ENCODE measurements around the gene TPM1.

Gene TPM1

DNA sequence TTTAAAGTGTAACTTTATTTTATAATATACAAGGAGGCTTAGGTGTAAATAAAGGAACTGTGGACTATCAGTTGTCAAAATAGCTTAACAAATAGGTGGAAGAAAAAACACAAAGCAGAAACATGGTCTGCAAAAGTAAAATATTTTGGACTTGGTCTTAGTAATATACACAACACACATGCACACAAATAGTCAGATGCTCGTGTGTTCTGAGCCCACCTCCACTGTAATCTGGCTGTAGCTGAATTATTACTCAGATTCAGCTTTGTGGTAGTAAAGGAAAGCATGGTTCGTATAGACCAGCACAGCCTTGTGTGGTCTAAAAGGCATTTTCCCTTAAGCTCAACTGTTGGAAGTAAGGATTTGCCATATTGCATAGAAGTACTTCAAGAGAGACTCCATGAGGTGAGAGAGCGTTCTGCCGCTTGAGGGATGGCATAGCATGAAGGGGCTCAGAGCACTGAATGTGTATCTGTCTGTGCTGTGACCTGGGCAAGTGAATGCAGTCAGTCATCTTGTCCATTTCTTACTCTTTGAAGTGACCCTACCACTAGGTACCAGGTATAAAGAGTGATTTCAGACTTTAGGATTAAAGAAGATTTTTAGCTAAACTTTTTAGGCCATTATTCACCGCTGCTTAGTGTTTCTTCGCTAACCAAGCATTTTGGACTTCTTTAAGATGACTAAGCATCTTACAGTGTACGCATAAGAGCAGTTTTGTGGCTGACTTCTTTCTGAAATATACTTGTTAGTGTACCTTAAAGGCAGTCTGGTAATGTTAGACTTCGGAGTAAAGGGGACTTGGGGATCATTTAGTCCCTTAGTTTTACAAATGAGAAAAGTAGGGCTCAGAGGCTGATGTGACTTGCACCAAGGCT, 15.2 kb downstream of the TPM1 start:
- DNase-seq, result no peak

DNA sequence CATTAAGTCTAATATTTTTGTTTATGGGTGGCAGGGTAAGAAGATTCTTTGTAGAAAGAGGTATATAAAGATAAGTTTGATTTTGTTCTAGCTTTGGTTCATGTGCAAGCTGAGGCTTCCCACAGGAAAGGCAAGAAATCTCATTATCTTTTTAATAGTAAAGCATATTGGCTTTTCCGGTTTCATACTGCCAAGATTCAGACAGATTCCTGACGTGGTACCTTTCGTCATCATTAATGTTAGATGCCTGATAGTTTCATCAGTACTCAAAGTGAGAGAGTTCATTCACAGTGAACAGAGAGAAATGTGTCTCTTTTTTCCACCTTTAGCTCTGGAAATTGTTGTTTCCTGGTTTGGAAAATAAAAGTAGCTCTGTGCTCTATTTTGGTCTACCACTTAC, 16.5 kb downstream of the TPM1 start:
- no peak for DNase-seq

DNA sequence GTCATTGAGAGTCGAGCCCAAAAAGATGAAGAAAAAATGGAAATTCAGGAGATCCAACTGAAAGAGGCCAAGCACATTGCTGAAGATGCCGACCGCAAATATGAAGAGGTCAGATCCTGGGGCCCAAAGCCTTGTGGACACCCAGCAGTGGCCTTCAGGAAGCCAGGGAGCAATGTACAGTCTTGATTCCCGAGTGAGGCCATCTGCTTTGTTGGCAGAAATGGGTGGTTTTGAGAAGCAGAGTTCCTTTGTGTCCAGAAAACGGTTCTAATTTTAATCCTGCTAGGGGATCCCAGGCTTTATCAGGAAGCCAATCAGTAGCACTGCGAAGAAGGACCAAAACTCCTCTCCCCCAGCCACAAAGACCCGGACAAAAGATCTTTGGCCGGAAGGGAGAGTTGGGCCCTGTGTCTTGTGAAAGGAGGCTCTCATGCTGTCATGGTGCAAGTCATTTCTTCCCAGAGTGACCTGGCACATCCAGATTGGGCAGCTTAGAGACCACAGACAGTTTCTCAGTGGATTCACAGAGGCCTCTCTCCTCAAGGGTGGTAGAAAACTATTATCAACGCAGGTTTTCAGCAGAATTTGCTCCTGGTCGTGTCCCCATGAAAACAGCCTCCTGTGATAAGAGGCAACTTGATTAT, 17.1 kb downstream of the TPM1 start:
- DNase-seq, result no peak

DNA sequence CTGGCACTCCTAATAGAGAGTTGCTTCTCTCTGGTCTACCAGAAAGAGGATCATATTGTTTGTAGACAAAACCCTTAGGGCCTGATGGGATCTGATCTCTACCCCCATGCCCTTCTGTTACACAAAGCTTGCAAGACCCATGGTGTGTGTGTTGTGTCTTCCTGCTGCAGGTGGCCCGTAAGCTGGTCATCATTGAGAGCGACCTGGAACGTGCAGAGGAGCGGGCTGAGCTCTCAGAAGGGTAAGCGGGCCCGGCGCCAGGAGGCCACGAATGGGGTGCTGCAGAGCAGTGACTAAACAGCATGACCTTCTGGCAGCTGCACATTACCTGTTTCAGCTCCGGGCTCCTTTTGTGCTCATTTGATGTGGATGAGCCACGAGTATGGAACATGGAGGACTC, 18.2 kb downstream of the TPM1 start:
- DNase-seq, result no peak

DNA sequence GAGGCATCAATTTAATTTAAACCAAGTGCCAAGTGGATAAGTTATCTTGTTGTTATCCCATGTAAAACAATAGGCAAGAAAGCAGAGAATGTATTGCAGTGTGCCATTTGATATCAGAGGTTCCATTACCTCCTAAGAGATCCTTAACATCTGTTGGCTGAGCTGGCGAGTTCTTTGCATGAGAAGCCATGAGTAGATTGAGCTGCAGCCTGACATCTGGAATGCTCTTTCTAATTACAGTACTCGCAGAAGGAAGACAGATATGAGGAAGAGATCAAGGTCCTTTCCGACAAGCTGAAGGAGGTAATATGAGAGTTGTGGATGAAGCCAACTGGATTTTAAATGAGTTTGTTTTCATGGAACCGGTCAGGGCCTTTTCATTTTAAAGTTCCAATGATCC, 19.4 kb downstream of the TPM1 start:
- no peak for DNase-seq

DNA sequence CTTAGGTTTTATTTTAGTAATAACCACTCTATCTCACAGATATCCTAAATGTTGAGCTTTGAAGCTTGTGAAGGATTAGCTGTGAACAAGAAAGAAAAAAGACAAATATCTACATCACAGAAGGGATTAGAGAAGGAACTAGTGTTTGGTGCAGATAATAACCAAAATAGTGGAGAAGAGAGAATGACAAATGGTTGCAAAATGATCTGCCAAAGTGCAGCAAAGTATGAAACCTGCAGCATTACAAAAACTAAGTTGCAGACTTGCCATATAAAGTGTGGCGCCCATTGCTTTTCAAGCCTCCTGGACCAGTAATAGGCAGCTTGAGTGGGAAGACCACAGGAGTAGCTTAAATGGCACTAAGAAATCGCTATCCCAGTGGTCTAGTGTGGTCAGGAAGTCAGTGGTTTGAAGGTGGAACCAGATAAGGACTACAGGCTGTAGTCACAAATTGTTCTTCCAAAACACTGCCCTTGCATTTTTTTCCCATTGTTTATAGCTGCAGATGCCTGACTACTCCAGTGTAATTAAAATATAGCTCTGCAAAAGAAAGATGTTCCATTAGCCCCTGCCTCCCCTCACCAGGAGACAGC, 20.7 kb downstream of the TPM1 start:
- DNase-seq, result no peak

DNA sequence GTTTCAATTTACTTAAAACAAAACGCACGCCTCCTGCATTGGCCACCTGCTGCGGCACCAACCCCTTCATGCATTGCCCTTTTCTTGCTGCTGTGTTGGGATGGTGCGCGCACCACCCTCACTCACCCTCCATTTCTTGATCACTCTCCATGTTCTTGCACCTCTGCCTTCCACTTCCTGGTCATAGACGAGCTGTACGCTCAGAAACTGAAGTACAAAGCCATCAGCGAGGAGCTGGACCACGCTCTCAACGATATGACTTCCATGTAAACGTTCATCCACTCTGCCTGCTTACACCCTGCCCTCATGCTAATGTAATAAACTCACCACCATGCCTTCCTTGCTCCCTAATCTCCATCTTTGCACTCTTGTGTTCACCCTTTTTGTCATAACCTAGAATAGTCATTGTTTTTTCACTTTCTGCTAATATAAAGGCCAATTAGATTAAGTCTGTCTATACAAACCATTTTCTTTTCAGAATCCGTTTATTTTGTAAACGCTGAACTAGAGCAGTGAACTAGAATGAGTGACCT, 21.4 kb downstream of the TPM1 start:
- no peak for DNase-seq

DNA sequence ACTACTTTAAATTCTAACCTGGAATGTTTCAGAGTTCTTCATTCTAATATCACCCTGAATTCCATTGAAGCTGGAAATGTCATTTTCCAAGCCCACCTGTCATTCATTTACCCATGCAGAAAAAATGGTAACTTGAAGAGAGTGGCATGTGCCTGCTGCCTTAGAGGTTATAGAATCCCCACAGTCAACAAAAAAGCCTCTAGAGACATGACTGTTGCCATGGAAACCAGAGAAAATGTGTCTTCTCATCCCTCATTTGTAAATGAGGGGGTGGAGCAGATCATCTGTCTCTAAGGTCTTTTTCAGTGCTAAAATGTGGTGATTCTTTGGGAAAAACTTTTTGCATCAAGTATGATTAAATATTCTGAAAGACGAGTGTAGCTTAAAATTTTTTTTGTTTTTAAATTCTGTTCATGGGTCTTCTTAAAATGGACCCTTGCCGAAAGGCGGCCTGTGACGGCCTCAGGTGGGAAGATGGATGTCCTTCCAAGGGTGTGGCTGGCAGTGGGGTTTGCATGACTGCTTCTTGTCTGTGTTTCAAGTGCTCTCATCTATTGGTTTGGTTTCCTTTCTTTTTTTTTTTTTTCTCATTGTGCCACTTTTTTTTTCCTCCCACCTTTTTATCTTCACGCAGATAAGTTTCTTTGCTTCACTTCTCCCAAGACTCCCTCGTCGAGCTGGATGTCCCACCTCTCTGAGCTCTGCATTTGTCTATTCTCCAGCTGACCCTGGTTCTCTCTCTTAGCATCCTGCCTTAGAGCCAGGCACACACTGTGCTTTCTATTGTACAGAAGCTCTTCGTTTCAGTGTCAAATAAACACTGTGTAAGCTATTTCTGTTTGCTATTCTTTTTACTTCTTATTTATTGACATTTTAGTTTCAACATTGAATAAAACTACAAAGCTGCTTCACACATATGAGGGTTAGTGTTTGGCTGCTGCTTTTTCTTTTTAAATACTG, 23.0 kb downstream of the TPM1 start:
- DNase-seq, result no peak

DNA sequence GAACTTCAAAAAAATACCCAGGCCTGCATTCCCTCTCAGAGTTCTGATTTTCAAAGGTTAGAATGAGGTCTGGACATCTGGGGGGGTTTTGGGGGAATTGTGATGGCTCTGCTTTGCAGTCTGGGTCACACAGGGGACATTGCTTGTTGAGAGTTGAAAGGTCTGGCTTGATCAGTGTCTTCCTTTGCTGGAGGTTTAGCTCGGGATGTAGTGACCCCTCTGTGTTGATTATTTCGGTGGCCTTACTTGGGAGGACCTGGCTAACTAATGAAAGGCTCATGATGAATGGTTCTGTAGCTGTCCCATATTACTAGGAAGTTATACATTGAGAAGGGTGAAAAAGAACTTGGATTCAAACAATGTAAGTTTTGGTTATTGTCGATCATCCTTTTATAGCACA, 23.7 kb downstream of the TPM1 start:
- no peak for DNase-seq

DNA sequence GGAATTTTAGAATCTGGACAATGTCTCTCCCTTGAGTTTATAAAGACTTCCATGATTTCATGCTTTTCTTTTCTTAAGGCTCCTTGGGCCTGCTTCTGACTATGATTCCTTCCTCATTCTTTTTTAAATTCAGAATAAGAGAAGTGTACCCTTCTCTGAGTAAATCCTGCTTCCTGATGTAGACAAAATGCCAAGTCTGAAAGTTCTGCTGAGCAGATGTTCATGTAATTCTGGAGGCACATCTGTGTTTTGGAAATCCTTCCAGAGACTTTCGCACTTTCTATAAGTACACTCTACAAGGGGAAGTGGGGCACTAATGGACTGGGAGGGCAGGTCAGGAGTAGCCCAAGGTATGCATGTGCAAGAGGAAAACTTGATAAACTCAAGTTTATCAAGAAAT, 24.8 kb downstream of the TPM1 start:
- DNase-seq, result peak; percentile 6

DNA sequence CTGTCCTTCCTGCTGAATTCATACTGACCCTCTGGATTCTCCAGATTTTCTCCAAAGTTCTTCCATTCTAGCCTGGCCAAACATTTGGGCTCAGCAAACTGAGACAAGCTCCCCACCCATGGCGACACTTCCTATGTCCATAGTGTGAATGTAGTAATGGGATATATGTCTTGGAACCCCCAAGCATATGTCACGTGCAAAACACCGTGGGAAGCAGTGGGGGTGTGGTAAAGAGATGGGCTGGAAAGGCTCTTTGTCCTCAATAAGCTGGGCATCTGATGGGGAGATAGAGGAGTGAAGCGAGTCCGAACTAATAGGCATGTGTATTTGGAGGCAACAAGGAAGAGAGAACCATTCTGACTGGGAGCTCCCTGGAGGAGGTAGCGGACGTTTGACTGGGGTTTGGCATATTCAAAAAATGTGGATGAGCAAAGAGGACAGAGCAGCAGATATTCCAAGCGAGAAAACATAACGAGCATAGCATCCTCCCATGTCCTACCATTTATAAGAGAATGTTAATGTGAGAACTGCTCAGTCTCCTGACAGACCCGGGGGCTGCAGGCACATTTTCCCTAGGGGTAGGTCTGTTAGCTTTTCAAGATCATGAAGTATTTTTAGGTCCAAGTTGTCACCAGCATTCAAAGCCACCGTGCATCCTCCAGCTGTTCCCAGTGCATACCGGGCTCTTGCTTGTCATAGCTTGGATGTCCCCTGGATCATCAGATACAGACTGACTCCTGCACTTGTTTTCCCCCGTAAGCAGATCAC, 25.6 kb downstream of the TPM1 start:
- no peak for DNase-seq

DNA sequence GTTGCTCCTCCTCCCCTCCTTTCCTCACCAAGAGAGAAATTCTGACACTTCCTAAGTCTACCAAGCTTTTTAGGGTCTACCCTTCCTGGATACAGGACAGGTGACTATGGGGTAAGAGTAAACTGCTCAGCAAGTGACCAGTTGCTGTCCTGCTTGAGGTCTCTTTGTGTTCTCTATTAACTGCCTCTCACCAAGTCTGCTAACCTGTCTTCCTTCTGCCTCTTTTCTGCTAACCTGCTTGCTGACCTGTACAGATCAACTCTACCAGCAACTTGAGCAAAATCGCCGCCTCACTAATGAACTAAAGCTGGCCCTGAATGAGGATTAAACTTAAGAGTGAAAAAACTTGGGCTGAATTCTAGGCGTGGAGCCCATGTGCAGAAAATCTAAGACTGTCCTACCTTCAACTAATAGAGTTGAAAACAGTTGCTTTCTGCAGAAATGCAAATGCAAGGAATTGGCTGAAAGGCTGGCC, 27.1 kb downstream of the TPM1 start:
- DNase-seq, result no peak

DNA sequence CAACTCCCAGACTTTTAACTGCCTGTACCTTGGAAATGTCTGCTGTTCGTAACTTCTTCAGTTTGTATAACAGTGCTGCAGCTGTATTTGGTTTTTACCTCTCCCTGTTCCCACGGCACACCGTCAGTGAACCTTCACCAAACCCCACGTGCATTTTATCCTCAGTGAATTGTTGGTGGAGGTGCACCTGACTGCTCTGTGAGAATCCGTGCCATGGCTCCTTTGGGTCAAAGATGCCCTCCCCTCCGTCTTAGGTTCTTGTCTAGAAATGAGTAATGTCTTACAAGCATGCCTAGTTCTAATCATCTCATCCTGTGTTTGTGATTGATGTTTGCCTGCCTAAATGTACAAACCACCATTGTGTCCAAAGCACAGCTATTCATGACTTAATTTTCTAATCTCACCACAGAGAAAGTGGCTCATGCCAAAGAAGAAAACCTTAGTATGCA, 28.2 kb downstream of the TPM1 start:
- DNase-seq, result no peak

DNA sequence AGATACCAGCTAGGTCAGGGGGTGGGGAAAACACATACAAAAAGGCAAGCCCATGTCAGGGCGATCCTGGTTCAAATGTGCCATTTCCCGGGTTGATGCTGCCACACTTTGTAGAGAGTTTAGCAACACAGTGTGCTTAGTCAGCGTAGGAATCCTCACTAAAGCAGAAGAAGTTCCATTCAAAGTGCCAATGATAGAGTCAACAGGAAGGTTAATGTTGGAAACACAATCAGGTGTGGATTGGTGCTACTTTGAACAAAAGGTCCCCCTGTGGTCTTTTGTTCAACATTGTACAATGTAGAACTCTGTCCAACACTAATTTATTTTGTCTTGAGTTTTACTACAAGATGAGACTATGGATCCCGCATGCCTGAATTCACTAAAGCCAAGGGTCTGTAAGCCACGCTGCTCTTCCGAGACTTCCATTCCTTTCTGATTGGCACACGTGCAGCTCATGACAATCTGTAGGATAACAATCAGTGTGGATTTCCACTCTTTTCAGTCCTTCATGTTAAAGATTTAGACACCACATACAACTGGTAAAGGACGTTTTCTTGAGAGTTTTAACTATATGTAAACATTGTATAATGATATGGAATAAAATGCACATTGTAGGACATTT, 28.9 kb downstream of the TPM1 start:
- DNase-seq, result no peak

DNA sequence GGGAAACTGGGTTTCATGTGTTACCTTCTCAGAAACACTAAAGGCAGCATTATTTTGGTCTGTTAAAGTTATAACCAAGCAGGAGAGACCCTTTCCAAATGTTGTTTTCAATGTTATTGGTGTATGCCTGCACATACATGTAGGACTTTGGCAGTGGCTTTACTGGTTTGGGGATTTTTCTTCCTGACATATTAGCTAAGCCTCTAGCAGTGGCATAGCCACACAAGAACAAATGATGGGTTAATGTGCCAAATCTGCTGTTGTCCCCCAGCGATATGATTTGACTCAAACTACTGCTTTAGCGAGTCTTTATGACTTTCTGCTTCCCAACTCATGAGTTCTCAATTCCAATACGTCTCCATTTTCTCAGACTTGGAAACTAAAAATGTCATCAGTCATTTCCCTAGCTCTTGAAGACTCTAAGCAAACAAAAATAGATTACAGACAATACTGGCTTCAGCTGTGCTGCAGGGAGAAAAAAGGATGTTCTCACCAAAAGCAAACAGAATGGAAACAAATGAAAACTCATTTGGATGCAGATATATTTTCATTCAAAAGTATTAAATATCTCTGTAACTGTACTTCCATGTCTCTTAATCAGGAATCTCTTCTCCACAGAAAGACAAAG, 29.6 kb downstream of the TPM1 start:
- no peak for DNase-seq

DNA sequence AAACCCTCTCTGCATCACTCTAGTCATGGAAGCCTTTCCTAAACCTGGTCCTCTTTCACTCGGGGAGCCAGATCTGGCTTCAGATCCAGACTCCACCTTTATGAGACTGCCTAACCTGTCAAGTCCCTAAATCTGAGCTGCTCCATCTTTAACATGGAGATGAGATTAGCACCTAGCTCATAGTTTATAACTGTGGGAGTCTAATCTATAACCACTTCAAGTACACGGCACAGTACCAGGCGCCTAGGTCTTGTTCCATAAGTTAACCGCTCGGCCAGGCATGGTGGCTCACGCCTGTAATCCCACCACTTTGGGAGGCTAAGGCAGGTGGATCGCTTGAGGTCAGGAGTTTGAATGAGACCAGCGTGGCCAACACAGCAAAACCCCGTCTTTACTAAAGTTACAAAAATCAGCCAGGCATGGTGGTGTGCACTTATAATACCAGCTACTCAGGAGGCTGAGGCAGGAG, 30.3 kb downstream of the TPM1 start:
- DNase-seq, result no peak

DNA sequence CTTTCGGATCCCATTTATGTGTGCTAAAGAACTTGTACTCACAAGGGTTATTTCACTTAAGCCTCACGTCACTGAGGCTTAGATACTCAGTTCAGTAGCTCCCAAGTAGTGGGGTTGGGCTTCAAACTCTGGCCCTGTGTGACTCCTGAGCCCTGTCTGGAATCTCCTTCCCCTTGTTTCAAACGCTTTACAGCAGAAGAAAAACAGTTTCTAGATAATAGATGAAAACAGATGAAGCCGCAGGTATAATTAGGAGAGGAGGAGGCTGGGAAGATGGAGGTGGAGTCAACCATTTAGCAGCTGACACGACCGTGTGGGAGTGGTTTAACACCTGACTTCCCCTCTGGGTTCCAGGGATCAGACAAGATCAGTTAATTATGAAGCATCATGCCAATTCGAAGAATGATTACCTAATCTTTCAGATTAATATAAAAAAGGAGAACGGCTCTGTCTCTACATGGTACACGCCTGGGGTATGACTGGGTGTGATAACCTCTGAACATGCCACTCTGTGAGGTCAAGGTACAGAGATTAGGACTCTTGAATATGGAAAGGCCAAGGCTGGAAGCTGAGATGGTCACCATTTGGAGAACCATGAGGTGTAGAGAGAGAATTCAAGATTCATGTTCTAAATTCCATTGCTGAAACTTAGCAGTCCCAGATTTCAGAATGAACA, 31.1 kb downstream of the TPM1 start:
- no peak for DNase-seq

DNA sequence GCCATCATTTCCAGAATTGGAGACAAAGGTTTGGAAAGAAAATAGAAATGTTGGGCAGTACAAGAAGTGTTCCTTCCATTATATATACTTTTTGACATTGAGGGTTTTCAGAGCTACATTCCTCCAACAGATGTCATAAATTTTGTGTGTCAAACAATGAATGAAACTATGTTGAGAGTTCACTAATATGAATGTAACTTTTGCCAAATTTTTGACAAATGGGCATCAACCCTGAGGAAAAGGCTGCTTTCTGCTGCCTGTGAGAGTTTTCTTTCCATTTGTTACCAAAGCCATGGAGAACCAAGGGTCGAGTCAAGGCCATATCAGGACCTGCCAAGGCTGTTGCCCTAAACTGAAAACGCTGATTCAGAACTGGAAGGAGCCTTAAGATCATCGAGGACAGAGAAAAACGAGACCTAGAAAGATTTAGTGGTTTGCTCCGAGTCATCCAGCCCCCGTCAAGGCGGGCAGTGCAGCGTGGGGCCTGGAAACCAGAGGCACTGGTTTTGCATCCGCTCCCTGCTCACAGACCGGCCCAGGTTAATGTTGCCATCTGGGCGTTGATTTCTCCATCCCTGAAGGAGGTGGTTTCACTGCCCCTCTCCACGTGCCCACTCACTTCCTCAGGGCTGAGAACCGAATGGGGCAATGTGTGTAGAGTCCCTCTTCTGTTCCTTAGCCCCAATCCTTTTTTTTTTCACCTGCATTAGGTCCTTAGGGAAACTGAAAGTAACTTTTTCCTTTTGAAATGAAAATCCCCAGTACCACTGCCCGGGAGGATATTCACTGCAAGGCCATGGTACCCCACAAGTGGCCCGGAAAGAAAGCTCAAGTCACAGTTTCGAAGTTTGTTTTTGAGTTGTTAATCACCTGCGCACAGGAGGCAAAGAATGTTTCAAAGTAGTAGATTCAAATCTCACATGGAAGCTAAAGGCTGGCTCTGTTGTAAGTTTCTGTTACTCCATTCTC, 32.8 kb downstream of the TPM1 start:
- DNase-seq, result peak; percentile 7

All from inflammatory macrophage treated with lipopolysaccharide for 4 hours (primary cell).